Dermis microvascular lymphatic vessel endothelial cell (primary cell): Measurements from ENCODE around the gene PCDHB1. TPM values are rescaled to one million over a fixed set of nuclear protein-coding genes. Genes with fewer than 3 reads are reported as not detected.
"Not testable (repeated sequence)": the region's sequence is repeated elsewhere in the genome, so short reads cannot be mapped to it uniquely, and the experiment has no call there.

Experiments used
- DNase-seq, 2 donors: peaks; one replicate each; pipeline versions ENCODE4 v3.0.0 to v3.0.0-alpha.2; 2010; ENCODE audit warnings: low read depth in 2 of 2
- total RNA-seq: library from RNA; depleted of rRNA; stranded (reverse); fragments of >200 nt; gene quantifications from 2 replicates; pipeline ENCODE4 v1.2.1, GENCODE V29; 2014

PCDHB1 gene
- total RNA-seq, 1 donor from 2014 or later: not detected

DNA sequence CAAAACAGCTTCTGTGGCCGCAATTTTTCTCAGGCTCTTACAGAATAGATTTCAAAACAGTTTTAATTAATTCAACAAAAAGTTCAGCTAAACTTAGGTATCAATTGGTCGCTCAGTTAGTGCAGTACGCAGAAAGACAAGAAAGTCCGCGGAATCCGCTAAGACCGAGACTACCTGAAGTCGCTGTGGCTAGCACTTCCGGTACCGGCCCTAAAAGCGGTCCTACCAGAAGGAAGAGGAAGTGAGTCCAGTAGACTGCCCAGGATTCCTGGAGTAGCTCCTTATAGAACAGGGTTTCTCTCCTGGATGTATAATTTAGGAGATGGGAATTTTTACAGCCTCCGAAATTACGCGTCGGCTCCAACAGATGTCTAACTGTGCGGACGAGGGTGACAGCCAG is 26.7 kb downstream of the PCDHB1 start:
- DNase-seq: no peak

GRCh38 chr5:141082228-141082627 is 31.1 kb downstream of the PCDHB1 start:
- DNase-seq: no peak

DNA sequence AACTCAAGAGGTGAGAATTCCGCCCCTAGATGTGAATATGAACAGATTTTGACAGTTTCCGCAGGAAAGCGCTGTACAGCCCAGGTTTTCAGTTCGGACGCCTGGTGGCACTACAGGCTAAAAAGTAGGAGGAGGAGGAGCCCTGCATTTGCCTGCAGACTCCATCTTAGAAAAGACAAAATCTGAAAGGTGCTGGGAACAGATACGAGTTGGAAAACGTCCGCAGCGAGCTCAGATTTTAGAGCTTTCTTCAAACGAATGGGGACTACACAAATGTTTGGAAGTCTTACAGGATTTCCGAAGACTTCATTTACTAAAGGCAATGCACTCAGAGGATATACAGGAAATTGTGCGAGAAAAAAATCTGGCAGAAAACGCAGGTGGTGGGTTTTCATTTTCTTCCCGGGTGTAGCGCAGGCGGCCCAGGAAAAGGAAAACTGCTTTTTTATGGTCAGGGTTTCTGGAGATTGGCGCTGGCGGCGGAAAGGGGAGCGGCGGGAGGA is 33.4 kb downstream of the PCDHB1 start:
- peak; percentile 30 to 53 for DNase-seq

DNA sequence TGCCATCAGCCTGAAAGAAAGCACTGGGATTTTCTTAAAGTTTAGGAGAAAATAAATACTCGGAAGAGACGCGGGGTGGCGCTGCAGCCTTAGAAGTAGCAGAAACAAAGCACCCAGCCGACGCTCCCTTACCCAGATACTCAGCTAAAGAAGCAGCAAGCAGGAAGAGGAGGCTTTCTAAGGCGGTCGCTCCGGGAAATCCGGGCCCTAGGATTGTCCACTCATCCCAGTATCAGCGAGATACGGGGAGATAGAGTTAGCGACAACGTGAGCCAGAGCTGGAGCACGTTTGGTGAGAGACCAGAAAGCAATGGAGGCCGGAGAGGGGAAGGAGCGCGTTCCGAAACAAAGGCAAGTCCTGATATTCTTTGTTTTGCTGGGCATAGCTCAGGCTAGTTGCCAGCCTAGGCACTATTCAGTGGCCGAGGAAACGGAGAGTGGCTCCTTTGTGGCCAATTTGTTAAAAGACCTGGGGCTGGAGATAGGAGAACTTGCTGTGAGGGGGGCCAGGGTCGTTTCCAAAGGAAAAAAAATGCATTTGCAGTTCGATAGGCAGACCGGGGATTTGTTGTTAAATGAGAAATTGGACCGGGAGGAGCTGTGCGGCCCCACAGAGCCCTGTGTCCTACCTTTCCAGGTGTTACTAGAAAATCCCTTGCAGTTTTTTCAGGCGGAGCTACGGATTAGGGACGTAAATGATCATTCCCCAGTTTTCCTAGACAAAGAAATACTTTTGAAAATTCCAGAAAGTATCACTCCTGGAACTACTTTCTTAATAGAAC is 43.5 kb downstream of the PCDHB1 start, which contains the start of gene PCDHB2:
Gene PCDHB2, plus strand, starts transcription at position 135 of the 782 bp plus-strand sequence. Its CDS starts 176 bp downstream, at position 311.
- DNase-seq: peak; percentile 6 to 41

DNA sequence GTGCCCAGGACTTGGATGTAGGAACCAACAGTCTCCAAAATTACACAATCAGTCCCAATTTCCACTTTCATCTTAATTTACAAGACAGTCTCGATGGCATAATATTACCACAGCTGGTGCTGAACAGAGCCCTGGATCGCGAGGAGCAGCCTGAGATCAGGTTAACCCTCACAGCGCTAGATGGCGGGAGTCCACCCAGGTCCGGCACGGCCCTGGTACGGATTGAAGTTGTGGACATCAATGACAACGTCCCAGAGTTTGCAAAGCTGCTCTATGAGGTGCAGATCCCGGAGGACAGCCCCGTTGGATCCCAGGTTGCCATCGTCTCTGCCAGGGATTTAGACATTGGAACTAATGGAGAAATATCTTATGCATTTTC is 44.1 kb downstream of the PCDHB1 start:
- DNase-seq: no peak

- not testable (repeated sequence) for DNase-seq
These were observed 45.0 kb downstream of the PCDHB1 start for GRCh38 chr5:141096181-141096580.

- DNase-seq: not testable (repeated sequence)
These were observed 45.4 kb downstream of the PCDHB1 start for GRCh38 chr5:141096586-141096985.

DNA sequence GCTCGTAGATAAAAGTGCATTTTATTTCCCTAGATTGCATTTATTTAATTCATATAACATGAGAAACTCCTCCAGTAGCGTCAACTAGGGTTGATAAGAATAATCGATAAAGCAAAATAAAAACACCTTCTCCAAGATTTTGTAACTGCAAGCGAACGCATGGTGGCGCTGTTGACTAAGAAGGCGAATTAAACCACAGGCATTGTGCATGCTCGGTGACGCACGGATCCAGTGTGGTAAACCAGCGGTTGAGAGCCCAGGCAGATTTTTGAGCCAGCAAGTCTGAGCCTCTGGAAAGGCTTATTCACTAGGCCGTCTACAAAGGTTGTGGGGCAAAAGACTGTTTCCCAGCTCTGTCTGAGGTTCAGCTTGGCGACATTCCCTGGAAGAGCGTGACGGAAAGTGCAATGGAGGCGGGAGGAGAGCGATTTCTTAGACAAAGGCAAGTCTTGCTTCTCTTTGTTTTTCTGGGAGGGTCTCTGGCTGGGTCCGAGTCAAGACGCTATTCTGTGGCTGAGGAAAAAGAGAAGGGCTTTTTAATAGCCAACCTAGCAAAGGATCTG is 49.1 kb downstream of the PCDHB1 start, which contains the start of gene PCDHB3:
Gene PCDHB3, plus strand, starts transcription at position 231 of the 563 bp plus-strand sequence. Its CDS starts 177 bp downstream, at position 408.
- DNase-seq: peak in 1 of 2 donors; percentile 17

DNA sequence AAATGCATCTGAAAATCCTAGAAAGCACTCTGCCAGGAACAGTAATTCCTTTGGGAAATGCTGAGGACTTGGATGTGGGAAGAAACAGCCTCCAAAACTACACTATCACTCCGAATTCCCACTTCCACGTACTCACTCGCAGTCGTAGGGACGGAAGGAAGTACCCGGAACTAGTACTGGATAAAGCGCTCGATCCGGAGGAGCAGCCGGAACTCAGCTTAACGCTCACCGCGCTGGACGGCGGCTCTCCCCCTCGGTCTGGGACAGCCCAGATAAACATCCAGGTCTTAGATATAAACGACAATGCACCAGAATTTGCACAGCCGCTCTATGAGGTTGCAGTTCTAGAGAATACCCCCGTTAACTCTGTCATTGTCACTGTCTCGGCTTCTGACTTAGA is 49.9 kb downstream of the PCDHB1 start:
- no peak for DNase-seq

DNA sequence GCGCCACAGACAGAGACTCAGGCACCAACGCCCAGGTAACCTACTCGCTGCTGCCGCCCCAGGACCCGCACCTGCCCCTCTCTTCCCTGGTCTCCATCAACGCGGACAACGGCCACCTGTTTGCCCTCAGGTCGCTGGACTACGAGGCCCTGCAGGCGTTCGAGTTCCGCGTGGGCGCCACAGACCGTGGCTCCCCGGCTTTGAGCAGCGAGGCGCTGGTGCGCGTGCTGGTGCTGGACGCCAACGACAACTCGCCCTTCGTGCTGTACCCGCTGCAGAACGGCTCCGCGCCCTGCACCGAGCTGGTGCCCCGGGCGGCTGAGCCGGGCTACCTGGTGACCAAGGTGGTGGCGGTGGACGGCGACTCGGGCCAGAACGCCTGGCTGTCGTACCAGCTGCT is 50.9 kb downstream of the PCDHB1 start:
- DNase-seq: not testable (repeated sequence)

DNA sequence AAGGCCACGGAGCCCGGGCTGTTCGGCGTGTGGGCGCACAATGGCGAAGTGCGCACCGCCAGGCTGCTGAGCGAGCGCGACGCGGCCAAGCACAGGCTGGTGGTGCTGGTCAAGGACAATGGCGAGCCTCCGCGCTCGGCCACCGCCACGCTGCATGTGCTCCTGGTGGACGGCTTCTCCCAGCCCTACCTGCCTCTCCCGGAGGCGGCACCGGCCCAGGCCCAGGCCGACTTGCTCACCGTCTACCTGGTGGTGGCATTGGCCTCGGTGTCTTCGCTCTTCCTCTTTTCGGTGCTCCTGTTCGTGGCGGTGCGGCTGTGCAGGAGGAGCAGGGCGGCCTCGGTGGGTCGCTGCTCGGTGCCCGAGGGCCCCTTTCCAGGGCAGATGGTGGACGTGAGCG is 51.3 kb downstream of the PCDHB1 start:
- DNase-seq: not testable (repeated sequence)

DNA sequence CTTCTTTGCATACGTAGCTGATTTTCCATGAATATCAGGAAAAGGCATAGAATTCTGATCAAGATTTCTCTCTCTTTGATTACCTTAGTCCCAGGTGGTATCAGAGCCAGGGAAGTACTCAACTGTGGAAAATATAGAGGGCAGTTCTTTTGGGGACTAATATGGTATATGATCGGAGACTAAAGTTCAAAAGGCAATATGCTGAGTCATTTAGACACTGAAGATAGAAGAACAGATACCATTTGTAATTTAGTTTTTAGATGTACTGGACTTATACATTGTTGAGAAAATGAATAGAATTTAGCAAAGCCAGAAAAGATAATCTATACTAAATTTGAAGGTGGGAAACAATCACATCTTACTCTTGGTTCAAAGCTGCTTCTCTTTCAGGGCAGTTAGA is 54.2 kb downstream of the PCDHB1 start:
- DNase-seq: no peak

Other genes with a start within 250 kb of the PCDHB1 start
- gene PCDHA4, start 244.3 kb upstream of the PCDHB1 start, total RNA-seq: under 0.01 and 0.25 TPM in 2 replicates
- gene PCDHA5, start 229.8 kb upstream of the PCDHB1 start, total RNA-seq: under 0.01 TPM in 2 replicates
- 0.25 TPM in 1 of 2 replicates, not detected in the other for gene PCDHA6, start 223.4 kb upstream of the PCDHB1 start, total RNA-seq
- gene PCDHA7, start 217.1 kb upstream of the PCDHB1 start, total RNA-seq: 0.13 and 0.38 TPM in 2 replicates
- 0.13 TPM in 1 of 2 replicates, not detected in the other for gene PCDHA8, start 210.2 kb upstream of the PCDHB1 start, total RNA-seq
- under 0.01 TPM in 2 replicates for gene PCDHA9, start 203.0 kb upstream of the PCDHB1 start, total RNA-seq
- gene PCDHA10, start 195.5 kb upstream of the PCDHB1 start, total RNA-seq: under 0.01 and 0.13 TPM in 2 replicates
- under 0.01 TPM in 1 of 2 replicates, not detected in the other for gene PCDHA11, start 182.4 kb upstream of the PCDHB1 start, total RNA-seq
- under 0.01 TPM in 1 of 2 replicates, not detected in the other for gene PCDHA12, start 176.1 kb upstream of the PCDHB1 start, total RNA-seq
- gene PCDHA13, start 169.2 kb upstream of the PCDHB1 start, total RNA-seq: under 0.01 TPM in 2 replicates
- 0.13 TPM in 1 of 2 replicates, not detected in the other for gene PCDHAC1, start 125.1 kb upstream of the PCDHB1 start, total RNA-seq
- 0.13 TPM in 2 replicates for gene PCDHAC2, start 84.9 kb upstream of the PCDHB1 start, total RNA-seq
- gene PCDHB2, start 43.2 kb downstream of the PCDHB1 start, total RNA-seq: 0.39 and 1.3 TPM in 2 replicates
- 0.26 and 1.1 TPM in 2 replicates for gene PCDHB3, start 49.1 kb downstream of the PCDHB1 start, total RNA-seq
- gene PCDHB4, start 70.4 kb downstream of the PCDHB1 start, total RNA-seq: under 0.01 and 0.13 TPM in 2 replicates
- gene PCDHB5, start 83.8 kb downstream of the PCDHB1 start, total RNA-seq: 0.51 and 1.4 TPM in 2 replicates
- under 0.01 and 0.13 TPM in 2 replicates for gene PCDHB6, start 98.7 kb downstream of the PCDHB1 start, total RNA-seq
- gene PCDHB7, start 121.3 kb downstream of the PCDHB1 start, total RNA-seq: 0.26 and 1.4 TPM in 2 replicates
- gene PCDHB8, start 126.4 kb downstream of the PCDHB1 start, total RNA-seq: 0.38 and 0.51 TPM in 2 replicates
- gene PCDHB16, start 131.0 kb downstream of the PCDHB1 start, total RNA-seq: 0.13 and 0.76 TPM in 2 replicates
- gene PCDHB9, start 135.8 kb downstream of the PCDHB1 start, total RNA-seq: 0.13 and 0.25 TPM in 2 replicates
- 0.39 and 1.0 TPM in 2 replicates for gene PCDHB10, start 141.0 kb downstream of the PCDHB1 start, total RNA-seq
- gene PCDHB11, start 148.3 kb downstream of the PCDHB1 start, total RNA-seq: 0.13 and 0.89 TPM in 2 replicates
- 0.26 and 0.76 TPM in 2 replicates for gene PCDHB12, start 157.3 kb downstream of the PCDHB1 start, total RNA-seq
- 0.51 and 1.9 TPM in 2 replicates for gene PCDHB13, start 162.5 kb downstream of the PCDHB1 start, total RNA-seq
- gene PCDHB14, start 172.0 kb downstream of the PCDHB1 start, total RNA-seq: 0.51 and 1.3 TPM in 2 replicates
- gene PCDHB15, start 194.0 kb downstream of the PCDHB1 start, total RNA-seq: 0.26 and 0.76 TPM in 2 replicates